Progenitor cell of endocrine pancreas (in vitro differentiated cells): ENCODE measurements around the gene RNF144B. TPM values are rescaled to one million over a fixed set of nuclear protein-coding genes. Genes with fewer than 3 reads are reported as not detected.

Source experiments
- DNase-seq: peaks from one replicate; pipeline ENCODE4 v3.0.0; 2021; ENCODE audit warnings: low spot score; ENCODE audit not compliant: unreplicated experiment
- H3K27ac Mint-ChIP-seq: 2 replicates; pipeline ENCODE4 v1.8.0; 2021; ENCODE audit warnings: mild to moderate bottlenecking, moderate library complexity, mixed read lengths
- H3K27me3 Mint-ChIP-seq: 2 replicates; pipeline ENCODE4 v1.8.0; 2021; ENCODE audit warnings: mixed read lengths
- H3K36me3 Mint-ChIP-seq: 2 replicates; pipeline ENCODE4 v1.8.0; 2022; ENCODE audit warnings: mixed read lengths; ENCODE audit not compliant: insufficient read depth
- H3K4me1 Mint-ChIP-seq: 2 replicates; pipeline ENCODE4 v1.8.0; 2021; ENCODE audit warnings: low read depth, mixed read lengths
- H3K4me3 Mint-ChIP-seq: 2 replicates; pipeline ENCODE4 v1.8.0; 2021; ENCODE audit warnings: low read depth, mild to moderate bottlenecking, moderate library complexity, mixed read lengths
- H3K9me3 Mint-ChIP-seq: 2 replicates; pipeline ENCODE4 v1.8.0; 2021; ENCODE audit warnings: low read depth, mixed read lengths
- total RNA-seq: library from RNA; stranded (reverse); gene quantifications from 2 replicates; pipeline ENCODE4 v1.2.1, GENCODE V29; 2021
- TF ChIP-seq, protein P1 (sequence below): fragments of 200-600 bp; sonication (generic); IDR thresholded peaks from one replicate; pipeline ENCODE4 v1.5.0; 2021; ENCODE audit warnings: antibody characterized with exemption, mild to moderate bottlenecking; ENCODE audit not compliant: unreplicated experiment

Gene RNF144B
- total RNA-seq, 1 donor from 2014 or later: 3.1 TPM

DNA sequence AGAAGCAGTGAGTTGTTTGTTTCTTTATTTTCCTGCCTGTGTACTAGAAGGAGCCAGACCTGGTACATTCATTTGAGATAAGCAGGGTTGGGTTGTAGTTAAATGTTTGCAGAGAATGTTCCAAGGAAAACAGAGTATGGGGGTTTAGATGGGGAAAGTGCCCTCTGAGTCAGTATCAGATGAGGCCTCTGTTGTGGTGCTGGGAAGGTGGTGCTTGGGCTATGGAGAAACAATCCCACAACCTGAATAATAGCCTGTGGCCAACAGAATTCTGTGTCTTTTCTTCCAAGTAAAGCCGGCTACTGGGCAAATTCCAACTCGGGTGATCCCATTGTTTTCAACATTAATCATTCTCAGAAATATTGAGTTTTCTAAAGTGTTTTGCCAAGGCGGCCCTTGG is 109.3 kb downstream of the RNF144B start:
- Mint-ChIP-seq H3K9me3 (no peaks in the 10 kb centered on the region), H3K36me3 (no peaks in the 10 kb centered on the region), H3K27ac (no peak overlapping the region), H3K4me3 (no peak overlapping the region), H3K27me3 (no peaks in the 10 kb centered on the region), H3K4me1 (peaks cover 29% of the 10 kb centered on the region)
- DNase-seq: no peak
- TF ChIP-seq, protein P1, sequence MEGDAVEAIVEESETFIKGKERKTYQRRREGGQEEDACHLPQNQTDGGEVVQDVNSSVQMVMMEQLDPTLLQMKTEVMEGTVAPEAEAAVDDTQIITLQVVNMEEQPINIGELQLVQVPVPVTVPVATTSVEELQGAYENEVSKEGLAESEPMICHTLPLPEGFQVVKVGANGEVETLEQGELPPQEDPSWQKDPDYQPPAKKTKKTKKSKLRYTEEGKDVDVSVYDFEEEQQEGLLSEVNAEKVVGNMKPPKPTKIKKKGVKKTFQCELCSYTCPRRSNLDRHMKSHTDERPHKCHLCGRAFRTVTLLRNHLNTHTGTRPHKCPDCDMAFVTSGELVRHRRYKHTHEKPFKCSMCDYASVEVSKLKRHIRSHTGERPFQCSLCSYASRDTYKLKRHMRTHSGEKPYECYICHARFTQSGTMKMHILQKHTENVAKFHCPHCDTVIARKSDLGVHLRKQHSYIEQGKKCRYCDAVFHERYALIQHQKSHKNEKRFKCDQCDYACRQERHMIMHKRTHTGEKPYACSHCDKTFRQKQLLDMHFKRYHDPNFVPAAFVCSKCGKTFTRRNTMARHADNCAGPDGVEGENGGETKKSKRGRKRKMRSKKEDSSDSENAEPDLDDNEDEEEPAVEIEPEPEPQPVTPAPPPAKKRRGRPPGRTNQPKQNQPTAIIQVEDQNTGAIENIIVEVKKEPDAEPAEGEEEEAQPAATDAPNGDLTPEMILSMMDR: no peak

- no peaks in the 10 kb centered on the region for H3K27me3 Mint-ChIP-seq
- no peaks in the 10 kb centered on the region for H3K9me3 Mint-ChIP-seq
- no peak for DNase-seq
- H3K27ac Mint-ChIP-seq: no peak overlapping the region
- H3K36me3 Mint-ChIP-seq: no peaks in the 10 kb centered on the region
- H3K4me3 Mint-ChIP-seq: no peak overlapping the region
- TF ChIP-seq, protein P1: no peak
- peaks cover 27% of the 10 kb centered on the region for H3K4me1 Mint-ChIP-seq
Observed at GRCh38 chr6:18497006-18497405, 109.9 kb downstream of the RNF144B start.

- DNase-seq: no peak
- no peak overlapping the region for H3K4me3 Mint-ChIP-seq
- TF ChIP-seq, protein P1: no peak
- H3K36me3 Mint-ChIP-seq: no peaks in the 10 kb centered on the region
- H3K4me1 Mint-ChIP-seq: peaks cover 19% of the 10 kb centered on the region
- no peaks in the 10 kb centered on the region for H3K27me3 Mint-ChIP-seq
- no peak overlapping the region for H3K27ac Mint-ChIP-seq
- H3K9me3 Mint-ChIP-seq: no peaks in the 10 kb centered on the region
Observed at GRCh38 chr6:18498408-18498807, 111.3 kb downstream of the RNF144B start.

DNA sequence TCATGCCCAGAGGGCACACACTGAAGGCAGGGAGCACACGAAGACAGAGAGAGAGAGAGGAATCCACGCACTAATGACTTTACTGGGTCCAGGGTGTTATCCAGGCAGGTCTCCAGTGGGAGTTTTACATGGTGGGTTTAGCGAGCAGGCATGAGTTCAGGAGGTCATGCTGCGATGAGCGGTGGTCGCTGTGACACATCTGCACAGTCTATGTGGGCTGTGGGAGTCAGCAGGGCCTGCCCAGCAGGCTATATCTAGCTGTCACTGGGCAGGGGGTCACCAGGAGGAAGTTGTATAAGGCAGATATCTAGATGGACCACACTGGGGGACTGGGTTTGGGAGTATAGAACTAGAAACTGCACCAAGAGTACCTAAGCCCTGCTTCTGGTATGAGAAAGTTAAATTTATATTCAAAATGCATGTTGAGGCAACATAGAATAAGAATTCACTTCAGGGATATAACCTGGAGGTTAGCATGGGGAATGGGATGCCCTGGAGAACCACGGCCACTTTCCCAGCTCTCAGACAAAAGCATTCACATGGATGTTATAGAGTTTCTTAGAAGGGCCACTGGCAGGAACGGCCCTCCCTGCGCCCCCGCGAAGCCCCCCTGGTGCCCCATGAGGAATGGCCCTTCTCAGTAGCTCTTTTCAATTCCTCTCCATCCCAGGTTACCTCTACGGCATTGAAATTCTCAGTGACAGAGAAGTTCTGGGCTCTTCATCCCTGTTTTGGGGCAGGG is 113.9 kb downstream of the RNF144B start:
- H3K9me3 Mint-ChIP-seq: no peaks in the 10 kb centered on the region
- H3K4me1 Mint-ChIP-seq: peaks cover 9% of the 10 kb centered on the region
- H3K27ac Mint-ChIP-seq: no peak overlapping the region
- no peaks in the 10 kb centered on the region for H3K36me3 Mint-ChIP-seq
- H3K27me3 Mint-ChIP-seq: no peaks in the 10 kb centered on the region
- no peak overlapping the region for H3K4me3 Mint-ChIP-seq
- no peak for DNase-seq
- TF ChIP-seq, protein P1: no peak

DNA sequence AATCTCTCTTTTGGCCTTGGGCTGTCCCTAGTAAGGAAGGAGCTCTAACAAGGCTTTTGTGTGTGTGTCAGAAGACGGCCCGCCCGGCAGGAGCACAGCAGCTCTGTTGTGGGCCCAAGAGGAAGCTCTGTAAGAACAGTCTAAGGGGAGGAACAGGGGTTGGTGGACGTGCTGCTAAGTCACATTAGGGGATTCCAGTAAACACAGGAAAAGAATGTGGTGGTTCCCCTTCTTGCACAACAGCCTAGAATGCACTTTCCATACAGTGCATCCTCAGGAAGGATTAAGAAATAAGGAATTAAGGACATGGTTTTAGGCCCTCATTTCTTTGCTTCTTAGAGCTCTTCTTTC is 114.5 kb downstream of the RNF144B start:
- Mint-ChIP-seq H3K27me3 (peaks cover 2% of the 10 kb centered on the region), H3K27ac (no peak overlapping the region), H3K4me3 (no peak overlapping the region), H3K4me1 (peaks cover 6% of the 10 kb centered on the region), H3K9me3 (no peaks in the 10 kb centered on the region), H3K36me3 (no peaks in the 10 kb centered on the region)
- DNase-seq: no peak
- TF ChIP-seq, protein P1: no peak
